ENCODE results near the gene RNF175. TPM values are rescaled to one million over a fixed set of nuclear protein-coding genes. Genes with fewer than 3 reads are reported as not detected.
"Not testable (repeated sequence)": the region's sequence is repeated elsewhere in the genome, so short reads cannot be mapped to it uniquely, and the experiment has no call there.

Gene RNF175
- total and polyA plus RNA-seq, 2 donors, result 0.14 to 0.19 TPM

DNA sequence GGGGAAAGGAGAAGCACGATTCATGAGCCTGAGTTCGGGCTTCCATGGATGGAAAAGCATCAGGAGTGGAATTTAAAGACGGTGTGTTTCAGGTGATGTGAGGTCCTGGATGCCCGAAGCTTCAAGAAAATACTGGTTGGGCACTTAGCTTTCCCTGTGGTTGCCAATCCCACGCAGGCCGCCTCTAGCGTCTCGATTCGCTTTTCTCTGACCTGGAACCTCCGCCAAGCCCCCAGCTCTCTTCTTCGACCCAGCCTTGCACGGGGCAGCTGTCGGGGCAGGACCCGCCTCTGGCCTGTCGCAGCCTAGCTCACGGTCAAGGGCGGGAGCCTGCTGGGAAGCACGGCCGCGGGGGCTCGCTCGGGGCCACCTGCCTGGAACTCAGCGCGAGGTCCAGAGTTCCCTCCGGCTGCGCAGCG, 76.1 kb downstream of the RNF175 start:
- Histone ChIP-seq H3K27ac (ENCODE audit: low read depth in 1 of 2, low read length in 1 of 2) (no peak overlapping the region), H3K36me3 (ENCODE audit: control insufficient read depth in 2 of 2, insufficient read depth in 2 of 2, low read length in 1 of 2) (peaks cover 0 to 3% of the 10 kb centered on the region in 2 donors), H3K4me1 (ENCODE audit: control insufficient read depth in 2 of 2, insufficient read depth in 2 of 2, low read length in 2 of 2) (peaks cover 5 to 14% of the 10 kb centered on the region in 2 donors), H3K27me3 (ENCODE audit: control insufficient read depth in 2 of 2, insufficient read depth in 1 of 2, low read length in 1 of 2) (peaks cover 24 to 43% of the 10 kb centered on the region in 2 donors), H3K4me3 (ENCODE audit: low read length in 2 of 2) (peak overlapping the region; percentile 44 to 55), H3K9me3 (ENCODE audit: control insufficient read depth in 2 of 2, insufficient read depth in 1 of 2, low read length in 1 of 2) (peaks cover 0 to 11% of the 10 kb centered on the region in 2 donors)
- WGBS, result 16% methylated on average over 27 of the region's 27 CpGs
- no peak for DNase-seq (ENCODE audit: low read depth in 6 of 9, low spot score in 9 of 9)

DNA sequence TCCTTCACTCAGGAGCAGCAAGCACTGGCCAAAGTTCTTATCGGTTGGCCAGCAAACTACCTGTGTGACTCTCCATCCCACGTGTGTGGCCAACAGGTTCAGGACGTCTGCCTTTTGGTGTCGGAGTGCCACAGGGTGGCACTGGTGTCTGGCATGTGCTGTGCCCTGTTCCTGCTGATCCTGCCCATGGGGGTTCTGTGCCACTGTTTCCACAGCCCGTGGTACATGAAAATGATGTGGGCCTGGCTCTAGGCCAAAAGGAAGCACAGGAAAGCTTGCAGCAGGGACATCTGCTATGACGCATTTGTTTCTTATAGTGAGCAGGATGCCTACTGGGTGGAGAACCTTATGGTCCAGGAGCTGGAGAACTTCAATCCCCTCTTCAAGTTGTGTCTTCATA, 80.3 kb downstream of the RNF175 start:
- no peak overlapping the region for H3K4me3 ChIP-seq (ENCODE audit: low read length in 2 of 2)
- no peaks in the 10 kb centered on the region for H3K36me3 ChIP-seq (ENCODE audit: control insufficient read depth in 2 of 2, insufficient read depth in 2 of 2, low read length in 1 of 2)
- H3K4me1 ChIP-seq (ENCODE audit: control insufficient read depth in 2 of 2, insufficient read depth in 2 of 2, low read length in 2 of 2), result peaks cover under 1 to 10% of the 10 kb centered on the region in 2 donors
- H3K27me3 ChIP-seq (ENCODE audit: control insufficient read depth in 2 of 2, insufficient read depth in 1 of 2, low read length in 1 of 2), result peaks cover 16 to 25% of the 10 kb centered on the region in 2 donors
- no peak overlapping the region for H3K27ac ChIP-seq (ENCODE audit: low read depth in 1 of 2, low read length in 1 of 2)
- WGBS, result 86% methylated on average over 6 of the region's 6 CpGs
- no peak for DNase-seq (ENCODE audit: low read depth in 6 of 9, low spot score in 9 of 9)
- H3K9me3 ChIP-seq (ENCODE audit: control insufficient read depth in 2 of 2, insufficient read depth in 1 of 2, low read length in 1 of 2), result peaks cover 0 to 4% of the 10 kb centered on the region in 2 donors

DNA sequence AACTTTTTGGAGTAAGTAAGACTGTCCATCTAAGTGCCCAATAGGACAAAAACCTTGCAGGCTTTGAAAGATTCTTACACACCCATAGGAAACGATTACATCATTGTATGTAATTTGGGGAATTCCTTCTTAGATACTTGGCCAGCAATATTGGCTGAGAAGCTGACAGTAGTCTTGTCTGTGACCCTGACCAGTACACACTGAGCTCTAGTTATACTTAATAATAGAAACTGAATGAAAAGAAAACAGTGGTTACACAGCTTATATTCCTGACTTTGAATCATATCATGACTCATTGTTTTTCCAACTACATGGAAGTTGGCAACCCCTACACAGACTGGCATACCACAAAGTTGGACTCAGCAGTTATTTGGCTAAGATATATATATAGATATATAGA, 82.8 kb downstream of the RNF175 start:
- H3K4me3 ChIP-seq (ENCODE audit: low read length in 2 of 2), result no peak overlapping the region
- WGBS, result 90% methylated on average over 1 of the region's 1 CpG
- H3K27ac ChIP-seq (ENCODE audit: low read depth in 1 of 2, low read length in 1 of 2), result no peak overlapping the region
- peaks cover 0 to 2% of the 10 kb centered on the region in 2 donors for H3K27me3 ChIP-seq (ENCODE audit: control insufficient read depth in 2 of 2, insufficient read depth in 1 of 2, low read length in 1 of 2)
- DNase-seq (ENCODE audit: low read depth in 6 of 9, low spot score in 9 of 9), result no peak
- no peaks in the 10 kb centered on the region for H3K4me1 ChIP-seq (ENCODE audit: control insufficient read depth in 2 of 2, insufficient read depth in 2 of 2, low read length in 2 of 2)
- peaks cover 0 to 4% of the 10 kb centered on the region in 2 donors for H3K9me3 ChIP-seq (ENCODE audit: control insufficient read depth in 2 of 2, insufficient read depth in 1 of 2, low read length in 1 of 2)
- no peaks in the 10 kb centered on the region for H3K36me3 ChIP-seq (ENCODE audit: control insufficient read depth in 2 of 2, insufficient read depth in 2 of 2, low read length in 1 of 2)

DNA sequence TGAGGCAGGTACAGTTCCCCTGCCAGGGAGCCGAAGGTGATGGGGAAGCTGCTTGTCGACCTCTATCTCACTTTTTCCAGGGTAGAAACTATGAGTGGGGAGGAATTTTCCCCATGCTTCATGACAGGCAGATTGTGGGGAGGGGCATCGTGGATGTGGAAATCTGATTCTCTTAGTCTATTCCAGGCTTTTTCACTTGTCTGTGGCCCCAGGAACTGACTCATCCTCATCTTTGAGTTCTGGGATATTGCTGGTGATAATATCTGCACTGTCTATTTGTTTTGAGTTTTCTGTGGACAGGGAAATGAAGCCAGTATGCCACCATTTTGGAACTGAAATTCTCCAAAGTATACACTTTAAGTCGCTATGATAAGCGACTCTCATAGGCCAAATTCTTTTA, 83.3 kb downstream of the RNF175 start:
- H3K27ac ChIP-seq (ENCODE audit: low read depth in 1 of 2, low read length in 1 of 2), result no peak overlapping the region
- no peaks in the 10 kb centered on the region for H3K36me3 ChIP-seq (ENCODE audit: control insufficient read depth in 2 of 2, insufficient read depth in 2 of 2, low read length in 1 of 2)
- no peaks in the 10 kb centered on the region for H3K27me3 ChIP-seq (ENCODE audit: control insufficient read depth in 2 of 2, insufficient read depth in 1 of 2, low read length in 1 of 2)
- H3K9me3 ChIP-seq (ENCODE audit: control insufficient read depth in 2 of 2, insufficient read depth in 1 of 2, low read length in 1 of 2), result peaks cover 0 to 4% of the 10 kb centered on the region in 2 donors
- no peaks in the 10 kb centered on the region for H3K4me1 ChIP-seq (ENCODE audit: control insufficient read depth in 2 of 2, insufficient read depth in 2 of 2, low read length in 2 of 2)
- DNase-seq (ENCODE audit: low read depth in 6 of 9, low spot score in 9 of 9), result no peak
- no peak overlapping the region for H3K4me3 ChIP-seq (ENCODE audit: low read length in 2 of 2)
- 97% methylated on average over 5 of the region's 5 CpGs for WGBS

- DNase-seq (ENCODE audit: low read depth in 6 of 9, low spot score in 9 of 9), result no peak
- H3K4me1 ChIP-seq (ENCODE audit: control insufficient read depth in 2 of 2, insufficient read depth in 2 of 2, low read length in 2 of 2), result no peaks in the 10 kb centered on the region
- no peaks in the 10 kb centered on the region for H3K27me3 ChIP-seq (ENCODE audit: control insufficient read depth in 2 of 2, insufficient read depth in 1 of 2, low read length in 1 of 2)
- no peak overlapping the region for H3K27ac ChIP-seq (ENCODE audit: low read depth in 1 of 2, low read length in 1 of 2)
- H3K9me3 ChIP-seq (ENCODE audit: control insufficient read depth in 2 of 2, insufficient read depth in 1 of 2, low read length in 1 of 2), result no peaks in the 10 kb centered on the region
- 48% methylated on average over 3 of the region's 3 CpGs for WGBS
- no peaks in the 10 kb centered on the region for H3K36me3 ChIP-seq (ENCODE audit: control insufficient read depth in 2 of 2, insufficient read depth in 2 of 2, low read length in 1 of 2)
- H3K4me3 ChIP-seq (ENCODE audit: low read length in 2 of 2), result no peak overlapping the region
Measured at GRCh38 chr4:153669838-153670237, 90.0 kb downstream of the RNF175 start.

GRCh38 chr4:153668647-153669046, 91.2 kb downstream of the RNF175 start:
- DNase-seq (ENCODE audit: low read depth in 6 of 9, low spot score in 9 of 9), result no peak
- H3K9me3 ChIP-seq (ENCODE audit: control insufficient read depth in 2 of 2, insufficient read depth in 1 of 2, low read length in 1 of 2), result no peaks in the 10 kb centered on the region
- 100% methylated on average over 2 of the region's 2 CpGs for WGBS
- no peak overlapping the region for H3K27ac ChIP-seq (ENCODE audit: low read depth in 1 of 2, low read length in 1 of 2)
- no peaks in the 10 kb centered on the region for H3K4me1 ChIP-seq (ENCODE audit: control insufficient read depth in 2 of 2, insufficient read depth in 2 of 2, low read length in 2 of 2)
- H3K27me3 ChIP-seq (ENCODE audit: control insufficient read depth in 2 of 2, insufficient read depth in 1 of 2, low read length in 1 of 2), result no peaks in the 10 kb centered on the region
- no peaks in the 10 kb centered on the region for H3K36me3 ChIP-seq (ENCODE audit: control insufficient read depth in 2 of 2, insufficient read depth in 2 of 2, low read length in 1 of 2)
- H3K4me3 ChIP-seq (ENCODE audit: low read length in 2 of 2), result no peak overlapping the region

GRCh38 chr4:153666505-153666904, 93.3 kb downstream of the RNF175 start:
- not testable (repeated sequence) for H3K4me3 ChIP-seq (ENCODE audit: low read length in 2 of 2); H3K27me3 ChIP-seq (ENCODE audit: control insufficient read depth in 2 of 2, insufficient read depth in 1 of 2, low read length in 1 of 2); H3K9me3 ChIP-seq (ENCODE audit: control insufficient read depth in 2 of 2, insufficient read depth in 1 of 2, low read length in 1 of 2); H3K4me1 ChIP-seq (ENCODE audit: control insufficient read depth in 2 of 2, insufficient read depth in 2 of 2, low read length in 2 of 2); H3K36me3 ChIP-seq (ENCODE audit: control insufficient read depth in 2 of 2, insufficient read depth in 2 of 2, low read length in 1 of 2); DNase-seq (ENCODE audit: low read depth in 6 of 9, low spot score in 9 of 9); H3K27ac ChIP-seq (ENCODE audit: low read depth in 1 of 2, low read length in 1 of 2)
- WGBS, result 86% methylated on average over 1 of the region's 1 CpG

- WGBS, result 96% methylated on average over 1 of the region's 1 CpG
- Histone ChIP-seq H3K4me1 (ENCODE audit: control insufficient read depth in 2 of 2, insufficient read depth in 2 of 2, low read length in 2 of 2) (no peaks in the 10 kb centered on the region), H3K27ac (ENCODE audit: low read depth in 1 of 2, low read length in 1 of 2) (no peak overlapping the region), H3K4me3 (ENCODE audit: low read length in 2 of 2) (no peak overlapping the region), H3K36me3 (ENCODE audit: control insufficient read depth in 2 of 2, insufficient read depth in 2 of 2, low read length in 1 of 2) (no peaks in the 10 kb centered on the region), H3K27me3 (ENCODE audit: control insufficient read depth in 2 of 2, insufficient read depth in 1 of 2, low read length in 1 of 2) (no peaks in the 10 kb centered on the region), H3K9me3 (ENCODE audit: control insufficient read depth in 2 of 2, insufficient read depth in 1 of 2, low read length in 1 of 2) (no peaks in the 10 kb centered on the region)
- DNase-seq (ENCODE audit: low read depth in 6 of 9, low spot score in 9 of 9), result no peak
Measured at GRCh38 chr4:153663667-153664066, 96.2 kb downstream of the RNF175 start.

DNA sequence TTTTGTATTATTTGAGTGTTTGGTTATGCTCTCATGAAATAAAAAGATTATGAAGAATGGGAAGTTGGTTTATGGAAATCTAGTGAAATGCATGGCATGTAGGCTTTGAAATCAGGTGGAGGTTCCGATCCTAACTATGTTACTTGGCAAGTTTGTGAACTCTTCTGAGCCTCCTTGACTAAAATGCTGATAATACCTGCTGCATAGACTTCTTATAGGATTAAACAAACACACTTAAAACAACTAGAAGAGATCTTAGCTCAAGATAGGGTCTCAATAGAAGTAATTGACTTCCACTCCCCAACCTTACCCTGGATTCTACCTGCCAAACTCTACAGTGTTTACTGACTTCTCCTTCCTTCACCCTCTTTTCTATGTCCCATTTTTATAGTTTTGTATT, 97.9 kb downstream of the RNF175 start:
- no peaks in the 10 kb centered on the region for H3K27me3 ChIP-seq (ENCODE audit: control insufficient read depth in 2 of 2, insufficient read depth in 1 of 2, low read length in 1 of 2)
- no peaks in the 10 kb centered on the region for H3K36me3 ChIP-seq (ENCODE audit: control insufficient read depth in 2 of 2, insufficient read depth in 2 of 2, low read length in 1 of 2)
- no peak for DNase-seq (ENCODE audit: low read depth in 6 of 9, low spot score in 9 of 9)
- H3K4me1 ChIP-seq (ENCODE audit: control insufficient read depth in 2 of 2, insufficient read depth in 2 of 2, low read length in 2 of 2), result no peaks in the 10 kb centered on the region
- H3K9me3 ChIP-seq (ENCODE audit: control insufficient read depth in 2 of 2, insufficient read depth in 1 of 2, low read length in 1 of 2), result no peaks in the 10 kb centered on the region
- H3K27ac ChIP-seq (ENCODE audit: low read depth in 1 of 2, low read length in 1 of 2), result no peak overlapping the region
- WGBS, result 94% methylated on average over 1 of the region's 1 CpG
- H3K4me3 ChIP-seq (ENCODE audit: low read length in 2 of 2), result no peak overlapping the region
